ENCODE results near the gene EPHA10.

DNA sequence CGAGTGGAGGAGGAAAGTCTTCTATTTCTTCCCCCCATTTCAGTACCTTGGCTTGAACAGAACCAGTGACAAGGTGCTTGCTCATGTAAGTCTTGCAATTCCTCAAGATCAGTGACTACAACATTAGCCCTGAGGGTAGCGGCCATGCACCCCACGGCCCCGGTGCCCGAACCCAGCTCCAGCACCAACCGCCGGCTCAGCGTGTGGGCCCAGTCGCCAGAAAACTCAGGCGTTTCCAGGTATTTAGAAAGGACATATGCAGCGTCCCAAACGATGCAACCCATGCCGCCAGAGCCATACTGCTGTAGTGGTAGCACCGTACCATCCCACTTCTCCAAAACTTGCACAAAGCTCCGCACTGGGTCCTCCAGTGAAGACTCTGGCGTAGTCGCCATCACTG is 17.6 kb upstream of the EPHA10 start:
- TF ChIP-seq, protein P1, sequence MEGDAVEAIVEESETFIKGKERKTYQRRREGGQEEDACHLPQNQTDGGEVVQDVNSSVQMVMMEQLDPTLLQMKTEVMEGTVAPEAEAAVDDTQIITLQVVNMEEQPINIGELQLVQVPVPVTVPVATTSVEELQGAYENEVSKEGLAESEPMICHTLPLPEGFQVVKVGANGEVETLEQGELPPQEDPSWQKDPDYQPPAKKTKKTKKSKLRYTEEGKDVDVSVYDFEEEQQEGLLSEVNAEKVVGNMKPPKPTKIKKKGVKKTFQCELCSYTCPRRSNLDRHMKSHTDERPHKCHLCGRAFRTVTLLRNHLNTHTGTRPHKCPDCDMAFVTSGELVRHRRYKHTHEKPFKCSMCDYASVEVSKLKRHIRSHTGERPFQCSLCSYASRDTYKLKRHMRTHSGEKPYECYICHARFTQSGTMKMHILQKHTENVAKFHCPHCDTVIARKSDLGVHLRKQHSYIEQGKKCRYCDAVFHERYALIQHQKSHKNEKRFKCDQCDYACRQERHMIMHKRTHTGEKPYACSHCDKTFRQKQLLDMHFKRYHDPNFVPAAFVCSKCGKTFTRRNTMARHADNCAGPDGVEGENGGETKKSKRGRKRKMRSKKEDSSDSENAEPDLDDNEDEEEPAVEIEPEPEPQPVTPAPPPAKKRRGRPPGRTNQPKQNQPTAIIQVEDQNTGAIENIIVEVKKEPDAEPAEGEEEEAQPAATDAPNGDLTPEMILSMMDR (IDR thresholded peaks at IDR 0.05): no peak
- no peak for TF ChIP-seq POLR2A (IDR thresholded peaks at IDR 0.05)

Data from esophagus squamous epithelium (tissue), 4 donors.